Measurements from ENCODE around the gene TXNRD2. TPM values are rescaled to one million over a fixed set of nuclear protein-coding genes. Genes with fewer than 3 reads are reported as not detected.
"Not testable (repeated sequence)": the region's sequence is repeated elsewhere in the genome, so short reads cannot be mapped to it uniquely, and the experiment has no call there.

Gene TXNRD2
- total RNA-seq, 1 experiment from 2014 or later, result 29.5 TPM

DNA sequence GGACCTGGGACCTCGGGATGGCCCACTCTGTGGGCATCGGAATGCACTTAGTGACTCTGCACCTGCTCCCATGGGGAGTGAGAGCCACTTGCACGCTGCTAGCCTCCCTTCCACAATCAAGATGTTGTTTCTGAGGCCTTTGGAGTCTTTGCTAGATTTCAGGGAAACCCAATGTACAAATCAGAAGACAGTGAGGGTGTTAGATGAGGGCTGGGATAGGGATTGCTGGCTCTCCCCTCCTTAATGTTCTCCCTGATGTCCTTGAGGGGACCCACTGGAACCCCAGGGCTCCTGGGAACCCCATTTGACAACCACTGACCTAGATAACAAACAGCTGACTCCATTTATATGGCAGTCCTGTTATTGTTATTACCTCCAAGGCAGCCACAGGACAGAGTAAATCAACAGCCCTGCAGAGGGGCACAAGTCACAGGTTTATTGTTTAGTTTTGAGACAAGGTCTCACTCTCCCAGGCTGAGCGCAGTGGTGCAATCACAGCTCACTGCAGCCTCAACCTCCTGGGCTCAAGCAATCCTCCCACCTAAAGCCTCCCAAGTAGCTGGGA, 31.4 kb downstream of the TXNRD2 start:
- Histone ChIP-seq H3K9me3 (ENCODE audit: control insufficient read depth, insufficient read depth, low read depth, low read length) (no peaks in the 10 kb centered on the region), H3K4me3 (ENCODE audit: low read depth in 2 of 2, low read length in 2 of 2) (no peak overlapping the region), H3K4me1 (ENCODE audit: control insufficient read depth, insufficient read depth, low read length) (no peaks in the 10 kb centered on the region; the same call in 1 of the 2 replicates), H3K36me3 (ENCODE audit: control insufficient read depth, insufficient read depth, low read length) (no peaks in the 10 kb centered on the region; the same call in 1 of the 2 replicates), H3K27me3 (ENCODE audit: control insufficient read depth, insufficient read depth, low read length) (no peaks in the 10 kb centered on the region), H3K27ac (ENCODE audit: low read length) (no peak overlapping the region)
- TF ChIP-seq, protein P1, sequence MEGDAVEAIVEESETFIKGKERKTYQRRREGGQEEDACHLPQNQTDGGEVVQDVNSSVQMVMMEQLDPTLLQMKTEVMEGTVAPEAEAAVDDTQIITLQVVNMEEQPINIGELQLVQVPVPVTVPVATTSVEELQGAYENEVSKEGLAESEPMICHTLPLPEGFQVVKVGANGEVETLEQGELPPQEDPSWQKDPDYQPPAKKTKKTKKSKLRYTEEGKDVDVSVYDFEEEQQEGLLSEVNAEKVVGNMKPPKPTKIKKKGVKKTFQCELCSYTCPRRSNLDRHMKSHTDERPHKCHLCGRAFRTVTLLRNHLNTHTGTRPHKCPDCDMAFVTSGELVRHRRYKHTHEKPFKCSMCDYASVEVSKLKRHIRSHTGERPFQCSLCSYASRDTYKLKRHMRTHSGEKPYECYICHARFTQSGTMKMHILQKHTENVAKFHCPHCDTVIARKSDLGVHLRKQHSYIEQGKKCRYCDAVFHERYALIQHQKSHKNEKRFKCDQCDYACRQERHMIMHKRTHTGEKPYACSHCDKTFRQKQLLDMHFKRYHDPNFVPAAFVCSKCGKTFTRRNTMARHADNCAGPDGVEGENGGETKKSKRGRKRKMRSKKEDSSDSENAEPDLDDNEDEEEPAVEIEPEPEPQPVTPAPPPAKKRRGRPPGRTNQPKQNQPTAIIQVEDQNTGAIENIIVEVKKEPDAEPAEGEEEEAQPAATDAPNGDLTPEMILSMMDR (IDR thresholded peaks at IDR 0.05), result peak; percentile 62
- TF ChIP-seq, protein P2, sequence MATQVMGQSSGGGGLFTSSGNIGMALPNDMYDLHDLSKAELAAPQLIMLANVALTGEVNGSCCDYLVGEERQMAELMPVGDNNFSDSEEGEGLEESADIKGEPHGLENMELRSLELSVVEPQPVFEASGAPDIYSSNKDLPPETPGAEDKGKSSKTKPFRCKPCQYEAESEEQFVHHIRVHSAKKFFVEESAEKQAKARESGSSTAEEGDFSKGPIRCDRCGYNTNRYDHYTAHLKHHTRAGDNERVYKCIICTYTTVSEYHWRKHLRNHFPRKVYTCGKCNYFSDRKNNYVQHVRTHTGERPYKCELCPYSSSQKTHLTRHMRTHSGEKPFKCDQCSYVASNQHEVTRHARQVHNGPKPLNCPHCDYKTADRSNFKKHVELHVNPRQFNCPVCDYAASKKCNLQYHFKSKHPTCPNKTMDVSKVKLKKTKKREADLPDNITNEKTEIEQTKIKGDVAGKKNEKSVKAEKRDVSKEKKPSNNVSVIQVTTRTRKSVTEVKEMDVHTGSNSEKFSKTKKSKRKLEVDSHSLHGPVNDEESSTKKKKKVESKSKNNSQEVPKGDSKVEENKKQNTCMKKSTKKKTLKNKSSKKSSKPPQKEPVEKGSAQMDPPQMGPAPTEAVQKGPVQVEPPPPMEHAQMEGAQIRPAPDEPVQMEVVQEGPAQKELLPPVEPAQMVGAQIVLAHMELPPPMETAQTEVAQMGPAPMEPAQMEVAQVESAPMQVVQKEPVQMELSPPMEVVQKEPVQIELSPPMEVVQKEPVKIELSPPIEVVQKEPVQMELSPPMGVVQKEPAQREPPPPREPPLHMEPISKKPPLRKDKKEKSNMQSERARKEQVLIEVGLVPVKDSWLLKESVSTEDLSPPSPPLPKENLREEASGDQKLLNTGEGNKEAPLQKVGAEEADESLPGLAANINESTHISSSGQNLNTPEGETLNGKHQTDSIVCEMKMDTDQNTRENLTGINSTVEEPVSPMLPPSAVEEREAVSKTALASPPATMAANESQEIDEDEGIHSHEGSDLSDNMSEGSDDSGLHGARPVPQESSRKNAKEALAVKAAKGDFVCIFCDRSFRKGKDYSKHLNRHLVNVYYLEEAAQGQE (IDR thresholded peaks at IDR 0.05; ENCODE audit: insufficient read depth in 1 of 2, low read depth in 2 of 2, low read length in 1 of 2), result no peak
- no TSS peak for BruUV-seq (replicated peaks)
- DNase-seq (ENCODE audit: low read depth, low spot score) (no peak), ATAC-seq (peak; percentile 23)
- in situ Hi-C loops (cut with HindIII; ENCODE audit: low pct_unique_long_range_greater_than_20kb, low sequenced_read_pairs), result no loop called here
- ChIA-PET POLR2A (no interaction called here), CTCF (interaction anchor here (0.6 to 1.3 kb wide), 6 partner anchors 10 to 378 kb away, joined by 3 to 19 read pairs (median 5); no protein-coding TSS in a partner anchor)
- intact Hi-C loops (cut with micrococcal nuclease; ENCODE audit: unreplicated experiment), result no loop called here

DNA sequence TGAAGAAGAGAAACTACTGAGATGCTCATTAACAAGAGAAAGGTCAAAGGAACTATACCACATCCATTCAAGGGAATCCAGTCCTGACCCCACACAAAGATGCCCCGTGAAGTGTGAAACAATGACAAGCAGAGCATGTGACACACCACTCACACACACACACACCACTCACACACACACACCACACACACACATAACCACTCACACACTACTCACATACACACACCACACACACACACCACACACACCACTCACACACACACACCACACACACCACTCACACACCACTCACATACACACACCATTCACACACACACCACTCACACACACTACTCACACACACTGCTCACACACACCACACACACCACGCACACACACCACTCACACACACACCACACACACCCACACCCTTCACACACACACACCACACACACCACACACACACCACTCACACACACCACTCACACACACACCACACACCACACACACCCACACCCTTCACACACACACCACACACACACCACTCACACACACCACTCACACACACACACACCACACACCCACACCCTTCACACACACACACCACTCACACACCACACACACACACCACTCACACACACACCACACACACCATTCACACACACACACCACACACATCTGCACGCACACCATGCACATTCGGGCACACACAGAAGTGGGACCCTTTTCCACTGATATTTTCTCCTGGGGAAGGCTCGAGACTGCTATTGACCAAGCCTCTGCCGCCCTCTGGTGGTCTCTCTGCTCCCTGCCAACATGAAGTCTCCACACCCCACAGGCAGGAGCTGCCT, 32.1 kb downstream of the TXNRD2 start:
- no TSS peak for BruUV-seq (replicated peaks)
- ChIA-PET POLR2A (no interaction called here), CTCF (interaction anchor here (0.6 to 1.3 kb wide), 6 partner anchors 9 to 377 kb away, joined by 3 to 19 read pairs (median 5); no protein-coding TSS in a partner anchor)
- no peaks in the 10 kb centered on the region; the same call in 1 of the 2 replicates for H3K36me3 ChIP-seq (ENCODE audit: control insufficient read depth, insufficient read depth, low read length)
- TF ChIP-seq, protein P1 (IDR thresholded peaks at IDR 0.05), result peak; percentile 85
- no peak for TF ChIP-seq SIN3A (IDR thresholded peaks at IDR 0.05; ENCODE audit: borderline replicate concordance, insufficient read depth, low read depth, low read length)
- peak; percentile 97 for ATAC-seq
- in situ Hi-C loops (cut with HindIII; ENCODE audit: low pct_unique_long_range_greater_than_20kb, low sequenced_read_pairs) (no loop called here), intact Hi-C loops (cut with micrococcal nuclease; ENCODE audit: unreplicated experiment) (no loop called here)
- H3K27me3 ChIP-seq (ENCODE audit: control insufficient read depth, insufficient read depth, low read length), result no peaks in the 10 kb centered on the region
- H3K4me3 ChIP-seq (ENCODE audit: low read depth in 2 of 2, low read length in 2 of 2), result no peak overlapping the region
- peaks cover 3% of the 10 kb centered on the region; the same call in 1 of the 2 replicates for H3K4me1 ChIP-seq (ENCODE audit: control insufficient read depth, insufficient read depth, low read length)
- peak; percentile 62 for DNase-seq (ENCODE audit: low read depth, low spot score)
- H3K9me3 ChIP-seq (ENCODE audit: control insufficient read depth, insufficient read depth, low read depth, low read length), result no peaks in the 10 kb centered on the region
- peak overlapping the region; percentile 68 for H3K27ac ChIP-seq (ENCODE audit: low read length)

DNA sequence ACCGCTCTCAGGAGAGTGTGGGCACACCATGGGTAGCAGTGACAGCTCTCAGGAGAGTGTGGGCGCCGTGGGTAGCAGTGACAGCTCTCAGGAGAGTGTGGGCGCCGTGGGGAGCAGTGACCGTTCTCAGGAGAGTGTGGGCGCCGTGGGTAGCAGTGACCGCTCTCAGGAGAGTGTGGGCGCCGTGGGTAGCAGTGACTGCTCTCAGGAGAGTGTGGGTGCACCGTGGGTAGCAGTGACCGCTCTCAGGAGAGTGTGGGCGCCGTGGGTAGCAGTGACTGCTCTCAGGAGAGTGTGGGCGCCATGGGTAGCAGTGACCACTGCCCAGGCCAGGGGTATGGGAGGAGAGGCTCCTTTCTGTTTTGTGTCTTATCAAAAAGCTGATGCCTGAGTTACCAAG, 33.7 kb downstream of the TXNRD2 start:
- H3K4me3 ChIP-seq (ENCODE audit: low read depth in 2 of 2, low read length in 2 of 2); POLR2A ChIA-PET; BruUV-seq (replicated peaks); DNase-seq (ENCODE audit: low read depth, low spot score); H3K4me1 ChIP-seq (ENCODE audit: control insufficient read depth, insufficient read depth, low read length); CTCF ChIA-PET; H3K27me3 ChIP-seq (ENCODE audit: control insufficient read depth, insufficient read depth, low read length); in situ Hi-C loops (cut with HindIII; ENCODE audit: low pct_unique_long_range_greater_than_20kb, low sequenced_read_pairs); intact Hi-C loops (cut with micrococcal nuclease; ENCODE audit: unreplicated experiment); H3K9me3 ChIP-seq (ENCODE audit: control insufficient read depth, insufficient read depth, low read depth, low read length); H3K36me3 ChIP-seq (ENCODE audit: control insufficient read depth, insufficient read depth, low read length); ATAC-seq: not testable (repeated sequence)
- 0 out of 2 replicates have a peak overlapping the region, but pooled peaks have one; percentile 34 for H3K27ac ChIP-seq (ENCODE audit: low read length)

DNA sequence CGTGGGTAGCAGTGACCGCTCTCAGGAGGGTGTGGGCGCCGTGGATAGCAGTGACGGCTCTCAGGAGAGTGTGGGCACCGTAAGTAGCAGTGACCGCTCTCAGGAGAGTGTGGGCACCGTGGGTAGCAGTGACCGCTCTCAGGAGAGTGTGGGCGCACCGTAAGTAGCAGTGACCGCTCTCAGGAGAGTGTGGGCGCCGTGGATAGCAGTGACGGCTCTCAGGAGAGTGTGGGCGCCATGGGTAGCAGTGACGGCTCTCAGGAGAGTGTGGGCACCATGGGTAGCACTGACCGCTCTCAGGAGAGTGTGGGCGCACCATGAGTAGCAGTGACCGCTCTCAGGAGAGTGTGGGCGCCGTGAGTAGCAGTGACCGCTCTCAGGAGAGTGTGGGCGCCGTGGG, 34.8 kb downstream of the TXNRD2 start:
- peaks cover 12% of the 10 kb centered on the region for H3K4me1 ChIP-seq (ENCODE audit: control insufficient read depth, insufficient read depth, low read length)
- CTCF ChIA-PET; BruUV-seq (replicated peaks); POLR2A ChIA-PET; H3K36me3 ChIP-seq (ENCODE audit: control insufficient read depth, insufficient read depth, low read length); H3K9me3 ChIP-seq (ENCODE audit: control insufficient read depth, insufficient read depth, low read depth, low read length); in situ Hi-C loops (cut with HindIII; ENCODE audit: low pct_unique_long_range_greater_than_20kb, low sequenced_read_pairs); DNase-seq (ENCODE audit: low read depth, low spot score); intact Hi-C loops (cut with micrococcal nuclease; ENCODE audit: unreplicated experiment); H3K27me3 ChIP-seq (ENCODE audit: control insufficient read depth, insufficient read depth, low read length); H3K27ac ChIP-seq (ENCODE audit: low read length); H3K4me3 ChIP-seq (ENCODE audit: low read depth in 2 of 2, low read length in 2 of 2); ATAC-seq: not testable (repeated sequence)

Data from Panc1 (cell line).